ENCODE data around the gene CD83. TPM values are rescaled to one million over a fixed set of nuclear protein-coding genes. Genes with fewer than 3 reads are reported as not detected.

Gene CD83
- polyA plus RNA-seq, 3 donors = 74.5 to 326 (median 84.7) TPM

DNA sequence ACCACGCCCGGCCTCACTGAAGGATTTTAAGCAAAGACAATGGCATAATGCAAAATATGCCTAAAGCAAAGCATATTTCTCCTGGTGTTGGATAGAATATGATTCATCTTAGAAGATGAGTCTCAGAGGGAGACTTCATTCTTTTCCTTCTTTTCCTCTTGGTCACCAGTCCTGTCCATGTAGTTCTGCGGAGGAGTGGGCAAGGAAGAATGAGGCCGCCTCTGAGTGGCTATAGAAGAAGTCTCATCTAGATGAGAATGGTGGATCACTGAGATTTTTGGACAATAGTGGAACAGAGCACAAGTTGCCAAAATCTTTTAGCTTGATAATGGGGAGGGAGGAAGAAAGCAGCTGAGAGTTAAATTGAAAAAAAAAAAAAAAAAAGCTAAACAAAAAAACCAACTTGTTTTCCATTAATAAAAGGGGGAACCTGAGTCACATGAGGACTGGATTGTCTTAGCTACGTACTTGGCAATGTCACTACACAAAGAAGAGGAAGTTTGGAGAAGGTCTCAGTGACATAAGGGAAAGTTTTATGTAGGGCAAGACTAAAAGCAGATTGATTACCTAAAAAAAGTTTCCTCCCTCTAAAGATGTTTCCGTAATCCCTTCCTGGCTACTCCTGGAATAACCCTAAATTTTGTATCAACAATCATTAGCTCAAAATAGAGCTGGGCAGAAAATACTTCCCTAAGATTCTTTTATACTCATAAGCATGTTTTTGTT is 6.0 kb downstream of the CD83 start:
- Histone ChIP-seq H3K27me3 (ENCODE audit: control insufficient read depth in 2 of 2, insufficient read depth in 2 of 2, low read length in 2 of 2) (no peaks in the 10 kb centered on the region), H3K79me2 (ENCODE audit: insufficient read depth, low read length) (no peaks in the 10 kb centered on the region), H3K4me2 (replicated peaks; ENCODE audit: extremely low read depth, low read length, poor library complexity, severe bottlenecking) (peak overlapping the region; percentile 49), H3K4me1 (ENCODE audit: control insufficient read depth in 1 of 2, insufficient read depth in 2 of 2, low read length in 2 of 2) (peaks cover 42 to 58% of the 10 kb centered on the region in 2 donors), H3K4me3 (replicated peaks in 1 of 3; ENCODE audit: low read depth in 2 of 3, low read length in 3 of 3) (peak overlapping the region in 1 of 3 experiments; percentile 42), H3K9me3 (replicated peaks in 1 of 2; ENCODE audit: control insufficient read depth in 1 of 2, insufficient read depth in 1 of 2, low read length in 2 of 2) (no peaks in the 10 kb centered on the region), H3K9ac (ENCODE audit: insufficient read depth, low read length, poor library complexity, severe bottlenecking) (peak overlapping the region; percentile 47), H4K20me1 (ENCODE audit: insufficient read depth, low read length) (peaks cover 60% of the 10 kb centered on the region), H3K36me3 (replicated peaks in 1 of 2; ENCODE audit: control insufficient read depth in 1 of 2, insufficient read depth in 2 of 2, low read length in 2 of 2) (peaks cover 0 to 12% of the 10 kb centered on the region in 2 donors), H2AFZ (ENCODE audit: insufficient read depth, low read depth, low read length, poor library complexity, severe bottlenecking) (no peak overlapping the region), H3K27ac (ENCODE audit: low read depth in 1 of 2, low read length in 2 of 2) (peak overlapping the region; percentile 91 to 95)
- Mint-ChIP-seq H3K27ac (peak overlapping the region; percentile 96 to 100 (median 99)), H3K4me1 (peaks cover 54% of the 10 kb centered on the region), H3K4me3 (peak overlapping the region; percentile 41 to 63), H3K36me3 (peaks cover 52 to 78% of the 10 kb centered on the region in 2 donors), H3K27me3 (ENCODE audit: low read depth in 3 of 3) (peaks cover 0 to 11% (median under 1%) of the 10 kb centered on the region in 3 donors), H3K9me3 (peaks cover 0 to 5% (median 3%) of the 10 kb centered on the region in 7 donors)
- peak; percentile 89 to 97 (median 95) for DNase-seq
- TF ChIP-seq, protein P1, sequence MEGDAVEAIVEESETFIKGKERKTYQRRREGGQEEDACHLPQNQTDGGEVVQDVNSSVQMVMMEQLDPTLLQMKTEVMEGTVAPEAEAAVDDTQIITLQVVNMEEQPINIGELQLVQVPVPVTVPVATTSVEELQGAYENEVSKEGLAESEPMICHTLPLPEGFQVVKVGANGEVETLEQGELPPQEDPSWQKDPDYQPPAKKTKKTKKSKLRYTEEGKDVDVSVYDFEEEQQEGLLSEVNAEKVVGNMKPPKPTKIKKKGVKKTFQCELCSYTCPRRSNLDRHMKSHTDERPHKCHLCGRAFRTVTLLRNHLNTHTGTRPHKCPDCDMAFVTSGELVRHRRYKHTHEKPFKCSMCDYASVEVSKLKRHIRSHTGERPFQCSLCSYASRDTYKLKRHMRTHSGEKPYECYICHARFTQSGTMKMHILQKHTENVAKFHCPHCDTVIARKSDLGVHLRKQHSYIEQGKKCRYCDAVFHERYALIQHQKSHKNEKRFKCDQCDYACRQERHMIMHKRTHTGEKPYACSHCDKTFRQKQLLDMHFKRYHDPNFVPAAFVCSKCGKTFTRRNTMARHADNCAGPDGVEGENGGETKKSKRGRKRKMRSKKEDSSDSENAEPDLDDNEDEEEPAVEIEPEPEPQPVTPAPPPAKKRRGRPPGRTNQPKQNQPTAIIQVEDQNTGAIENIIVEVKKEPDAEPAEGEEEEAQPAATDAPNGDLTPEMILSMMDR (IDR thresholded peaks at IDR 0.05) = no peak
- intact Hi-C loops (cut with micrococcal nuclease) = no loop called here
- no CpG with 5 or more reads among the region's 6 CpGs for WGBS (ENCODE audit: insufficient coverage)

DNA sequence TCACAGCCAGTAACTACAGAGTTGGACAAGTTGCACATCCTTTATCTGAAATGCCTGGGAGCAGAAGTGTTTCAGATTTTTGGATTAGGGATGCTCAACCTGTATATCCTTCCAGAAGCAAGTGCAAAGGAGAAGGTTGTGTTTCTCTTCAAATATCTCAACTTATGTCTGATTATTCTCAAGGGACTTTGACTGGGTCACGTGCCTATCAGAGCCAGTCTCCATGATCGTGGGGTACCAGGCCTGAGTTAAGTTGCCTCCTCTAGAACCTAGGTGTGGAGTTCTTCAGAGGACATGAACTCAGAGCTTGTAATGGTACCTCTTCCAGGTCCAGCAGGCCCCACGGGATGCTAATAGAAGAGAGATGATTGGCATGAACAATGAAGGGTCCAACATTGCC is 7.8 kb downstream of the CD83 start:
- H2AFZ ChIP-seq (ENCODE audit: insufficient read depth, low read depth, low read length, poor library complexity, severe bottlenecking) = no peak overlapping the region
- Mint-ChIP-seq H3K4me1 (peaks cover 52% of the 10 kb centered on the region), H3K36me3 (peaks cover 59 to 79% of the 10 kb centered on the region in 2 donors), H3K27ac (peak overlapping the region in 4 of 7 donors; percentile 30 to 100 (median 68)), H3K27me3 (ENCODE audit: low read depth in 3 of 3) (peaks cover 0 to 11% (median 0%) of the 10 kb centered on the region in 3 donors), H3K4me3 (no peak overlapping the region), H3K9me3 (peaks cover 0 to 5% (median 2%) of the 10 kb centered on the region in 7 donors)
- 100% methylated on average over 1 of the region's 3 CpGs for WGBS (ENCODE audit: insufficient coverage)
- no peak overlapping the region for H3K27ac ChIP-seq (ENCODE audit: low read depth in 1 of 2, low read length in 2 of 2)
- H3K4me1 ChIP-seq (ENCODE audit: control insufficient read depth in 1 of 2, insufficient read depth in 2 of 2, low read length in 2 of 2) = peaks cover 36 to 44% of the 10 kb centered on the region in 2 donors
- TF ChIP-seq, protein P1 (IDR thresholded peaks at IDR 0.05) = no peak
- DNase-seq = no peak
- no peaks in the 10 kb centered on the region for H3K79me2 ChIP-seq (ENCODE audit: insufficient read depth, low read length)
- H3K4me3 ChIP-seq (replicated peaks in 1 of 3; ENCODE audit: low read depth in 2 of 3, low read length in 3 of 3) = no peak overlapping the region
- no peaks in the 10 kb centered on the region for H3K27me3 ChIP-seq (ENCODE audit: control insufficient read depth in 2 of 2, insufficient read depth in 2 of 2, low read length in 2 of 2)
- H4K20me1 ChIP-seq (ENCODE audit: insufficient read depth, low read length) = peaks cover 62% of the 10 kb centered on the region
- intact Hi-C loops (cut with micrococcal nuclease) = no loop called here
- H3K4me2 ChIP-seq (replicated peaks; ENCODE audit: extremely low read depth, low read length, poor library complexity, severe bottlenecking) = no peak overlapping the region
- H3K9ac ChIP-seq (ENCODE audit: insufficient read depth, low read length, poor library complexity, severe bottlenecking) = no peak overlapping the region
- peaks cover 0 to 12% of the 10 kb centered on the region in 2 donors for H3K36me3 ChIP-seq (replicated peaks in 1 of 2; ENCODE audit: control insufficient read depth in 1 of 2, insufficient read depth in 2 of 2, low read length in 2 of 2)
- no peaks in the 10 kb centered on the region for H3K9me3 ChIP-seq (replicated peaks in 1 of 2; ENCODE audit: control insufficient read depth in 1 of 2, insufficient read depth in 1 of 2, low read length in 2 of 2)
